HG03571 (cell line): ENCODE data around the gene ZNF438.

Experiments
- ATAC-seq: cut with Tn5 transposase; IDR thresholded peaks from one replicate; pipeline ENCODE4 v1.9.1; 2021; ENCODE audit not compliant: unreplicated experiment

Gene ZNF438

GRCh38 chr10:30887839-30888238, 143.8 kb downstream of the ZNF438 start:
- no peak for ATAC-seq

GRCh38 chr10:30885423-30885822, 146.2 kb downstream of the ZNF438 start:
- no peak for ATAC-seq

GRCh38 chr10:30883751-30884150, 147.9 kb downstream of the ZNF438 start:
- no peak for ATAC-seq

GRCh38 chr10:30883116-30883515, 148.5 kb downstream of the ZNF438 start:
- ATAC-seq, result no peak

GRCh38 chr10:30882281-30882680, 149.4 kb downstream of the ZNF438 start:
- no peak for ATAC-seq

- ATAC-seq, result no peak
These were observed 152.7 kb downstream of the ZNF438 start for GRCh38 chr10:30878920-30879319.

GRCh38 chr10:30877111-30877510, 154.6 kb downstream of the ZNF438 start:
- ATAC-seq, result no peak

- ATAC-seq, result no peak
These were observed 158.3 kb downstream of the ZNF438 start for GRCh38 chr10:30873411-30873810.

- ATAC-seq, result no peak
These were observed 160.8 kb downstream of the ZNF438 start for GRCh38 chr10:30870896-30871295.

- no peak for ATAC-seq
These were observed 162.1 kb downstream of the ZNF438 start for GRCh38 chr10:30869566-30869965.

- no peak for ATAC-seq
These were observed 163.1 kb downstream of the ZNF438 start for GRCh38 chr10:30868611-30869010.

GRCh38 chr10:30866896-30867295, 164.8 kb downstream of the ZNF438 start:
- ATAC-seq, result no peak

GRCh38 chr10:30865141-30865926, 166.3 kb downstream of the ZNF438 start:
- no peak for ATAC-seq

GRCh38 chr10:30863516-30864210, 168.0 kb downstream of the ZNF438 start:
- ATAC-seq, result no peak

- no peak for ATAC-seq
These were observed 169.2 kb downstream of the ZNF438 start for GRCh38 chr10:30862486-30862885.

GRCh38 chr10:30861976-30862375, 169.7 kb downstream of the ZNF438 start:
- ATAC-seq, result no peak

- ATAC-seq, result no peak
These were observed 170.4 kb downstream of the ZNF438 start for GRCh38 chr10:30861221-30861620.

GRCh38 chr10:30858499-30858898, 173.2 kb downstream of the ZNF438 start:
- no peak for ATAC-seq

GRCh38 chr10:30857803-30858202, 173.9 kb downstream of the ZNF438 start:
- ATAC-seq, result no peak

- ATAC-seq, result no peak
These were observed 176.5 kb downstream of the ZNF438 start for GRCh38 chr10:30855131-30855530.

- no peak for ATAC-seq
These were observed 177.0 kb downstream of the ZNF438 start for GRCh38 chr10:30854656-30855055.

GRCh38 chr10:30853066-30853465, 178.6 kb downstream of the ZNF438 start:
- ATAC-seq, result no peak
